ENCODE data around the gene UBE2I. TPM values are rescaled to one million over a fixed set of nuclear protein-coding genes. Genes with fewer than 3 reads are reported as not detected.
"Not testable (repeated sequence)": the region's sequence is repeated elsewhere in the genome, so short reads cannot be mapped to it uniquely, and the experiment has no call there.

The UBE2I gene
- total RNA-seq, 2 donors from 2014 or later: 58.8 to 59.5 TPM

- Histone ChIP-seq H3K4me3 (no peak overlapping the region), H3K27me3 (peaks cover 0 to 1% of the 10 kb centered on the region in 2 donors), H3K4me1 (peaks cover 0 to 5% of the 10 kb centered on the region in 2 donors), H3K9me3 (no peaks in the 10 kb centered on the region), H3K27ac (no peak overlapping the region), H3K36me3 (no peaks in the 10 kb centered on the region)
- TF ChIP-seq CTCF (IDR thresholded peaks at IDR 0.05): no peak
- no peak for DNase-seq (ENCODE audit: low spot score)
Measured at GRCh38 chr16:1293921-1294656, 15.3 kb upstream of the UBE2I start.

- no peak for DNase-seq (ENCODE audit: low spot score)
- Histone ChIP-seq H3K4me1 (peaks cover 0 to under 1% of the 10 kb centered on the region in 2 donors), H3K27me3 (no peaks in the 10 kb centered on the region), H3K36me3 (no peaks in the 10 kb centered on the region), H3K9me3 (no peaks in the 10 kb centered on the region), H3K4me3 (no peak overlapping the region), H3K27ac (no peak overlapping the region)
- TF ChIP-seq CTCF (IDR thresholded peaks at IDR 0.05): no peak
Measured at GRCh38 chr16:1295465-1295864, 14.0 kb upstream of the UBE2I start.

GRCh38 chr16:1296688-1297017, 12.8 kb upstream of the UBE2I start:
- H3K4me3 ChIP-seq; DNase-seq (ENCODE audit: low spot score): not testable (repeated sequence)
- H3K27ac ChIP-seq: peak overlapping the region; percentile 74 to 90

GRCh38 chr16:1297018-1297696, 12.3 kb upstream of the UBE2I start:
- peaks cover 0 to 9% of the 10 kb centered on the region in 2 donors for H3K4me1 ChIP-seq
- H3K27me3 ChIP-seq: no peaks in the 10 kb centered on the region
- H3K9me3 ChIP-seq: no peaks in the 10 kb centered on the region
- no peak overlapping the region for H3K4me3 ChIP-seq
- no peak for TF ChIP-seq CTCF (IDR thresholded peaks at IDR 0.05)
- H3K36me3 ChIP-seq: no peaks in the 10 kb centered on the region
- H3K27ac ChIP-seq: peak overlapping the region; percentile 74 to 90
- no peak for DNase-seq (ENCODE audit: low spot score)

More at GRCh38 chr16:1296688-1297017, 12.8 kb upstream of the UBE2I start:
- not testable (repeated sequence) for H3K4me1 ChIP-seq, H3K36me3 ChIP-seq, H3K27me3 ChIP-seq, H3K9me3 ChIP-seq

- H3K9me3 ChIP-seq: no peaks in the 10 kb centered on the region
- peaks cover 0 to 9% of the 10 kb centered on the region in 2 donors for H3K4me1 ChIP-seq
- no peak overlapping the region for H3K27ac ChIP-seq
- no peak overlapping the region for H3K4me3 ChIP-seq
- TF ChIP-seq CTCF (IDR thresholded peaks at IDR 0.05): no peak
- H3K27me3 ChIP-seq: no peaks in the 10 kb centered on the region
- H3K36me3 ChIP-seq: no peaks in the 10 kb centered on the region
- no peak for DNase-seq (ENCODE audit: low spot score)
Measured at GRCh38 chr16:1298406-1298805, 11.0 kb upstream of the UBE2I start.

- Histone ChIP-seq H3K36me3 (no peaks in the 10 kb centered on the region), H3K27me3 (no peaks in the 10 kb centered on the region), H3K4me1 (peaks cover 0 to 9% of the 10 kb centered on the region in 2 donors), H3K9me3 (no peaks in the 10 kb centered on the region), H3K4me3 (no peak overlapping the region), H3K27ac (no peak overlapping the region)
- DNase-seq (ENCODE audit: low spot score): no peak
- TF ChIP-seq CTCF (IDR thresholded peaks at IDR 0.05): no peak
Measured at GRCh38 chr16:1299012-1299867, 10.2 kb upstream of the UBE2I start.
